HG03571 (cell line): ENCODE data around the gene ARHGAP26.

Experiments used
- ATAC-seq: cut with Tn5 transposase; IDR thresholded peaks from one replicate; pipeline ENCODE4 v1.9.1; 2021; ENCODE audit not compliant: unreplicated experiment

The ARHGAP26 gene

GRCh38 chr5:142748568-142749249, 21.5 kb upstream of the ARHGAP26 start:
- ATAC-seq = no peak

GRCh38 chr5:142749321-142749720, 20.9 kb upstream of the ARHGAP26 start:
- no peak for ATAC-seq

DNA sequence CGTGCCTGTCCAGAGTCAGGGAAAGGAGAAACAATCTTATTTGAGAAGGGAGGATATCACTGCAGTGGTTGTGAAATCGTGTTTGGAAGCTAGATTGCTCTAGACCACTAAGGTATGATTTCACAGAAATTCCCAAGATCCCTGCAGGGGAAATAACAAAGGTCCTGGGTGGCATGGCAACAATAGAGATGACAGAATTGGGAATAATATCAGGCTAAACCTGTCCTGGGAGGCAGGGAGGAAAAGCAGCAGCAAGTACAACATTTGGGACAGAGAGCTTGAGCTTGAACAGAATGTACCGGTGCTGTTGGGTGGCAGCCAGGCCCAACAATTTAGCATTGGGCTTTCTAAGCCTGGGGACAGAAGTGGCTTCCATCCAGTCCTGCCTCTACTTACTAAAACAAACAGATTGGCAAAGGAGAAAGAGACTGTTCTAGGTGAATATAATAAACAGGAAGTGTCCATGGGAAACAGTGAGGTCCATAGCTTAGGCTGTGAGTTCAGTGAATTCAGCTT, 17.0 kb upstream of the ARHGAP26 start:
- no peak for ATAC-seq

DNA sequence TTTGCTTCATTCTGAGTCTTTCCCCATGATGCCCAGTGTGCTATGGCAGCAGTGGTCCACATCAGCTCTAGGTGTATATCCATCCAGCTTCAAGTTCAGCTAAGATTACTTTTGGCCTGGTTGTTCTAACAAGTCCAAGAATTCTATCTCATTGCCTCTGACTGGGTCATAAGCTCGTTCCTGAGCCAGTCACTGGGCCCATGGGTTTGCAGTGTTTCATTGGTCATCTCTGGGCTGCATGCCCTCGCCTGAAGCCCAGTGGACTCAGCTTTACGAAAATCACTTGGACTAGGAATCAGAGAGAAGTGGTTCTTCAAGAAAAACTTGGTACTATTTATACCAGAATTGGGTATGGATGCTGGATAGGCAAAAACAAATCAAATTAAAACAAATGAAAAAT, 16.1 kb upstream of the ARHGAP26 start:
- no peak for ATAC-seq

- no peak for ATAC-seq
These were observed 13.6 kb upstream of the ARHGAP26 start for GRCh38 chr5:142756576-142756975.

DNA sequence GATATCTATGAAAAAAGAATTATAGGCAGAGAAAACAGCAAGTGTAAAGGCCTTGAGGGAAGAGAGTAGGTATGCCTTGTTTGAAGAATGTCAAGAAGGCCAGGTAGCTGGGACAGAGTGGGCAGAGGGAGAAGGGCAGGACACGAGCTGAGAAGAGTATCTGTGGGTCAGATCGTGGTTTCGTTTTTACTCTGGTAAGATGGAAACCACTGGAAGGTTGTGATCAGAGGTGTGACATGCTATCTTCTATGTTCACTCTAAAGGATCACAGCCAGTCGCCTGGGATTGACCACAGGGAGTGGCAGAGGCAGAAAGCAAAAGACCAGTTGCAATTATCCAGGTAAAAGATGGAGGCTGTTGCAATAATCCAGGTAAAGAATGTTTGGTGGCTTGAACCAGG, 12.6 kb upstream of the ARHGAP26 start:
- ATAC-seq = no peak

DNA sequence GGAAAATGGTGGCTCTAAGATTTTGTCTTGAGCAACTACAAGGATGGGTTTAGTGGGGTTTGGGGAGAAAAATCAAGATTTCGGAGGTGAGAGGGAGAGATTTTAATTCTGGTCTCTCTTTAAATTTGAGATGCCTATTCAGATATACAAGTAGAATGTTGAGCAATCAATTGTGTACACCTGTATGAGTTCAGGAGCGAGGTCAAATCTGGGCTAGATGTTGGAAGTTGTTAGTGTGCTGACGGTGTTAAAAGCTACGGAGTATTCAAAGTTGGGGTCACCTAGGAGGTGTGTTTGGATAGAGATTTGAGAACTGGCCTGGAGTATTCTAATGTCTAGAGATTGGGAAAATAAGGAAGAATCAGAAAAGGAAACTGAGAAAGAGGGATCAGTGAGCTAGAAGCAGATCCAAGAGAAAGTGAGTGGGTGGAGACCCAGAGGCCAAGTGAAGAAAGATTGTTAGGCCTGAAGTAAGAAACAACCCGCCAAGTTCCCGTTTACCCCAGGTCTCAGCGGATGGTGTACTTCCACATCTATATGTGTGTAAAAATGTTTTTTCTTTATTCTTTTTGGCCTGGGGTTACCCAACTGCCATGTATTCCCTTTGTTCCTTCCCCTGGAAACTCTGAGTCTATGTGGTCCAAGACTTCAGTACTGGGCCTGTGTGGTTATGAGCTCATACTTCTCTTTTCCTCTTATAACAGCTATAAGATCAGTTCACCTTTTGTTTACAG, 11.9 kb upstream of the ARHGAP26 start:
- no peak for ATAC-seq

GRCh38 chr5:142758796-142759145, 11.4 kb upstream of the ARHGAP26 start:
- no peak for ATAC-seq

DNA sequence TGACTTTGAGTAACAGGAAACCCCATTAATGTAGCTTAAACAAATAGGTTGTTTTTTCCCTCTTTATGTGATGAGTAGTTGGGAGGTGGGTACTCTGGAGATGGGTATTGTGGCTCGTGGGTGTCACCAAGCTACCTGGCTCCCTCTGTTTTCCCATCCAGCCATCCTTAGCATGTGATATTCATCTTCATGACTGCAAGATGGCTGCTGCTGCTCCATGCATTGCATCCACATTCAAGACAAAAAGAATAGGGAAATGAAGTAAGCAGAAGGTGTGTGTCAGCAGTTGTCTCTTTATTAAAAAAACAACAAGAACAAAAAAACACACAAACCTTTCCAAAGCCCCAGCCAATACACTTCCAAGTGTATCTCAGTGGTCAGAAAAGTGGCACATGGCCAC, 6.5 kb upstream of the ARHGAP26 start:
- ATAC-seq = no peak

DNA sequence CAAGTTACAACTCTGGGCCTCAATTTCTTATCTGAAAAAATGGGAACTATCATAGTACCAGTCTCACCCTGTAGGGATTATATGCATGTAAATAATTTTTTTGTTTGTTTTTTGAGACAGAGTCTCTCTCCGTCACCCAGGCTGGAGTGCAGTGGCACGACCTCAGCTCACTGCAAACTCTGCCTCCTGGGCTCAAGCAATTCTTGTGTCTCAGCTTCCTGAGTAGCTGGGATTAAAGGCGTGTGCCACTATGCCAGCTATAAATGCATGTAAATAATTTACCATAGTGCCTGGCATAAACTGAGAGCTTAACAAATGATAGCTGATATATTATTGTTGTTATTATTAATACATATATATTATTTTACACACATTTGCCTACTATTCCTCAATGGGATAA, 3.0 kb upstream of the ARHGAP26 start:
- no peak for ATAC-seq

DNA sequence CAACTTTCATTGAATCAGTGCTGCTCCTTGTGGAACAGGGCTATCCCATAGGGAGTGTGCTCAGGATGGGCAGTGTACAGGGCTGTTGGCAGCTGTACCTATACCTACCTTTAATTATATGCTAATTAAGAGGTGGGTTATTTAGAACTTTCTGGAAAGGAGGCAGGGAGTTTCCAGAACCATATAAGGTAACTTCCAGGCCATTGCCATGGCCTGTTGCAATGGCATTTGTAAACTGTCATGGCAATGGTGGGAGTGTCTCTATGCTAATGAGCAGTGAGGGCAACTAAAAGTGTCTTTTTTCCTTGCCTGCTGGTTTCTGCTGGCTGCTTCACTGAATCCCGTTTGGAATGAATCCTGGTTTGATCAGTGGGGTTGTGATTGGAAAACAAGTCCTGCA, 2.3 kb upstream of the ARHGAP26 start:
- ATAC-seq = no peak

DNA sequence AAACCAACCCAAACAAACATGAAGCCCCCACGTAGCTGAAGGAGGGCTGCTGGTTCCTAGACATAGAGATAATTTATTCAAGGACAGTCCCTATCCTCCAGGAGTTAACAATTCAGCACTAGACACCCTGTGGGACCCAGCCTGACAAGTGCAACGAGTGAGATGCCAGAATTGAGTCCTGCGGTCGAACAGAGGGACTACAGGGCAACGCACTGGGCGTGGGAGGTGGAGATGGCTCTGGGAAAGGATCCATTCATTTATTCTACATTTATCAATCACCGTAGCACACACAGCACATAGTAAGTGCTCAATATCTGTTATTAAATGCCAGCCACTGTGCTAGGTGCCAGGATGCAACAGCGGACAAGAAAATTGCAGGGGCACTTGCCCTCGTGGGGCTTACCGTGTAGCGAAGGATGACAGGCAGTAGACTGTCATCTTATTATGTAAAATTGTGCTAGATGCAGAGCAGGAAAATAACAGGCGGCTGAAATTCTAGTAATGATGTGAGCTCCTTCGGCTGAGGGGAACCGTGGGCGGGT, 855 bp upstream of the ARHGAP26 start:
- ATAC-seq = no peak

GRCh38 chr5:142770650-142771609, 753 bp downstream of the ARHGAP26 start:
- peak; percentile 13 for ATAC-seq

GRCh38 chr5:142771666-142772065, 1.5 kb downstream of the ARHGAP26 start:
- ATAC-seq = no peak

DNA sequence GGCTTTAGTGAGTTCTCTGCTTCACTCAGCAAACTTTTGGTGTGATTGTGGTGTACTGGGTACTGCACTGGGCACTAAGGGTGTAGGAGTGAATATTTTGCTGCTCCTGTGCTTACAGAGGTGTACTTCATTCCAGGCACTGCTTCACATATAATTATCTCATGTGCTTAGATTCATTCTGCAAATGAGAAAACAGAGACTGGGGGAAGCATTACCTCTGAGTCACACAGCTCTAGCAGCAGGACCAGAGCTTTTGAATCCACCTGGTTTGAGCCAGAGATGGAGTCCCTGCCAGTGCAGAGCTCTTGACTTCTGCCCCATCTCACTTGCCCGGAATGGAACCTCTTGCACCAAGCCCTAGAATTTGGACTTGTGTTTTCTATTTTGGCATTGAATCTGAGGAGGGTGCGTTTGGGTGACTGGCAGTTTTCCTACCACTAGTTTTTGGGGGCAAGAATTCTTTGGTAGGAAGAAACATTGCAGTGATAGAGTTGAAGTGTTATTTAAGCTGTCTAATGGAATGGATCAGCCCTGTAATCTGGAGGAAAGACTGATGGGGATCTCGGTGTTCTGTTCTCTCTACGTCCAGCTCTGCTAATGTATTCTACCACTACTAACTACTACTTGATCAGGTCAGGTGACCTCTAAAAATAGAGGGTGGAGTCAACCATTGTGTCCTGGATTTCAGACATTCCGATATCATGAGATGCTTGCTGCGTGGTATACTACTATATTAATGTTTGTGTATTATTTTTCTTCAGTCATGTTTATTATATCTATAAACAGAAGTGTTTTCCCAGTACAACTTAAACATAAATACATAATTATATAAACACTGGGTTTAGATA, 2.5 kb downstream of the ARHGAP26 start:
- no peak for ATAC-seq

DNA sequence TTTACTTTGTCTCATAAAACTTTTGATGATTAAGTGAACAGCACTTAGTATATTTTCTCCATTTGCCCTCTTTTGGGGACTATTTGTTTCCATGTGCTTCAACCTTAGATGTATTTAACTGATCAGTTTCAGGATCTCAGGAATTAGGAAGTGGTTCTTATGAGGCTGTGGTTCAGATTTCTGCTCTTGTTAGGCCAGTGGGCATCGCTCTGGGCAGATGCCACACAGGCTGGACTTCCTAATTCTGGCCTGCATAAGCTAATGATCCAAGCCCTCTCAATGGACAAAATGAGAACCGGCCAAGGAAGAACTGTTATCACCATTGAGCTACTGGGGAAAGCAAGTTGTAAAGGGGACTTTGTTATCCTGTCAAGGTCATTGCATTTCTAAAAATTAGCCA, 6.9 kb downstream of the ARHGAP26 start:
- ATAC-seq = no peak

GRCh38 chr5:142777850-142778249, 7.7 kb downstream of the ARHGAP26 start:
- no peak for ATAC-seq

- no peak for ATAC-seq
These were observed 9.1 kb downstream of the ARHGAP26 start for GRCh38 chr5:142779163-142779840.

GRCh38 chr5:142780871-142781270, 10.7 kb downstream of the ARHGAP26 start:
- ATAC-seq = no peak
